GM18507 (cell line): ENCODE data around the gene CKS1B.

Experiments
- DNase-seq: peaks from one replicate; pipeline ENCODE4 v3.0.0; 2011; ENCODE audit warnings: low read depth; ENCODE audit not compliant: insufficient read length; ENCODE audit errors: extremely low spot score
- FAIRE-seq: peaks from 2 replicates; lab custom pipeline; 2011; peaks lifted over from hg19 to GRCh38; lab: Jason Lieb, UNC

The CKS1B gene

DNA sequence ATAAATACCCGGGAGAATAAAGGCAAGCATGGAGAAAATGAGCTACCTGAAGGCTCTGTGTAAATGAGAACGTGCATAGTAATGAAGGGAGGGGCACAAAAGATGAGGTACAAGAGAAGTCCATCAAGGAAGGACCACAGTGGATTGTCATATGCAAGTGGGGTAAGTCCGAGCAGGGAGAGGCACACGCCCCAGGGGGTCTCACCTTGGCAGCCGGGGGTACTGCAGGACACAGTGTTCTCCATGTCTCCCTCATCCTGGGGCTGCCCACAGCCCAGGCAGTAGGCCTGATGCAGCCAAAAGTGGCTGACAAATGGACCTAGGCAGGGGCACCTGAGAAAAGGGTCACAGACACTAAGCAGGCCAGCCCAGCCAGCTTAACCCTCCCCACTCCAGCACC, 49.1 kb downstream of the CKS1B start:
- FAIRE-seq (no peak), DNase-seq (no peak)

DNA sequence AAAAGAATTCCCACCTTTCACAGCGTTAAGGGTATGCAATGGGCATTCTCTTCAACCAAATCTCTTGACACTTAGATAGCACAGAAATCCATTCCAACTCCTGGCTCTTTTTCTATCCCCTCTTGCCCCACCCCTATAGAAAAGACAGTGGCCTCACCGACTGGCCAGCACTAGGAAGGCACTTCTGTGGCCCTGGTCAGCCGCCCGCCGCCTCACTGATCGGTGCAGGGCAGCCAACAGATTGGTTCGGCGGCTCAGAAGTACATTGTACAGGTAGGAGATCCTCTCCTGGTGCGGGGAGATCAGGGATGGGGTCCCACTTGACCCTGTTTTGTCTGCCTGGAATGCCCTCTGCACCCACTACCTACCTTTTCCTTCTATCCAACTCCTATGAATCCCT, 49.8 kb downstream of the CKS1B start:
- DNase-seq = no peak
- no peak for FAIRE-seq

DNA sequence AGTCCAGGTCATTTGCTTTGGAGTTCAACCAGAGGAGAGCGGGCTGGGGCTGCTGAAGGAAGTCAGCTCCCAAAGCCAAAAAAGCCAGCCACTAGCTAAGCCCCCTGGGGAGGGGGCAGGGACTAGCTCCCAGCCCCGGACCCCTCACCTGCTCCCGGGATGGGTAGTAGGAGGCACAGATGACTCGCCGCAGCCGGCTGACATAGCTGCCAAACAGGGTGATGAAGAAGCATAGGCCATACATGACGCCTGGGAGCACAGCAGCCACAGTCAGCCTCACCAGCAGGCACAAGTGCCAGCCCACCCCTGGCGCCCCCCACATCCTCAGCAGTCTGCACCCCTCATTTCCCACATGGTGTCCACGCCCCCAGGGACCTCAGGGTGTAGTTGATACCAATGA, 51.7 kb downstream of the CKS1B start:
- DNase-seq = no peak
- FAIRE-seq = no peak

DNA sequence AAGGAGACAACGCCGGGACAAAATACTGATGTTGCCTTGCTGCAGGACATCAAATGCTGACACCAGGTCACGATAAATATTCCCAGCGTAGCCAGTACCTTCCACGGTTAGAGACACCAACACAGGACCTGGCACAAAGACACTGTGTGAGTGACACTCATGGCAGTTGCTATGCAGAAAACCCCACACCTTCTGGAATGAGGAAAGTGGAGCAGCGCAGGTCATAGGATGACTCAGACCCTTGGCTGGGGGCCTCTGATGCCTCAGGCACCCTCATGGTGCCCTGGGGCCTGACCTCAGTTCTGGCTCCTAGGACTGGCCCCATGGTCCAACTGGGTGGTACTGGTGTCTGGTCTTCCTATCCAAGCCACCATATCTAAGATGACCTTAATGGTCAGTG, 52.1 kb downstream of the CKS1B start:
- DNase-seq = no peak
- FAIRE-seq = no peak
